Measurements from ENCODE around the gene TPM2. TPM values are rescaled to one million over a fixed set of nuclear protein-coding genes. Genes with fewer than 3 reads are reported as not detected.
A peak's percentile ranks its signal among the peaks of the same experiment; 100 is the strongest.

Gene TPM2
- total RNA-seq, 1 donor from 2014 or later, result 515 TPM

GRCh38 chr9:35682051-35682450 is 7.7 kb downstream of the TPM2 start:
- Mint-ChIP-seq H3K27ac (ENCODE audit: unreplicated experiment) (peak overlapping the region; percentile 48), H3K9me3 (ENCODE audit: unreplicated experiment) (no peaks in the 10 kb centered on the region), H3K36me3 (ENCODE audit: unreplicated experiment) (peaks cover 32% of the 10 kb centered on the region), H3K4me1 (ENCODE audit: unreplicated experiment) (peaks cover 80% of the 10 kb centered on the region), H3K27me3 (ENCODE audit: unreplicated experiment) (no peaks in the 10 kb centered on the region), H3K4me3 (ENCODE audit: unreplicated experiment) (no peak overlapping the region)
- no peak for TF ChIP-seq CTCF (IDR thresholded peaks at IDR 0.05)
- DNase-seq (ENCODE audit: extremely low spot score, unreplicated experiment), result no peak

GRCh38 chr9:35681341-35682002 is 8.3 kb downstream of the TPM2 start:
- H3K4me3 Mint-ChIP-seq (ENCODE audit: unreplicated experiment), result no peak overlapping the region
- no peaks in the 10 kb centered on the region for H3K27me3 Mint-ChIP-seq (ENCODE audit: unreplicated experiment)
- TF ChIP-seq CTCF (IDR thresholded peaks at IDR 0.05), result no peak
- H3K4me1 Mint-ChIP-seq (ENCODE audit: unreplicated experiment), result peaks cover 75% of the 10 kb centered on the region
- no peaks in the 10 kb centered on the region for H3K9me3 Mint-ChIP-seq (ENCODE audit: unreplicated experiment)
- H3K27ac Mint-ChIP-seq (ENCODE audit: unreplicated experiment), result peak overlapping the region; percentile 67
- no peak for DNase-seq (ENCODE audit: extremely low spot score, unreplicated experiment)
- peaks cover 32% of the 10 kb centered on the region for H3K36me3 Mint-ChIP-seq (ENCODE audit: unreplicated experiment)

GRCh38 chr9:35680331-35681105 is 9.2 kb downstream of the TPM2 start:
- Mint-ChIP-seq H3K4me1 (ENCODE audit: unreplicated experiment) (peaks cover 69% of the 10 kb centered on the region), H3K9me3 (ENCODE audit: unreplicated experiment) (no peaks in the 10 kb centered on the region), H3K4me3 (ENCODE audit: unreplicated experiment) (no peak overlapping the region), H3K27me3 (ENCODE audit: unreplicated experiment) (no peaks in the 10 kb centered on the region), H3K36me3 (ENCODE audit: unreplicated experiment) (peaks cover 26% of the 10 kb centered on the region), H3K27ac (ENCODE audit: unreplicated experiment) (peak overlapping the region; percentile 33)
- no peak for DNase-seq (ENCODE audit: extremely low spot score, unreplicated experiment)
- TF ChIP-seq CTCF (IDR thresholded peaks at IDR 0.05), result no peak

GRCh38 chr9:35679766-35680330 is 9.9 kb downstream of the TPM2 start:
- H3K27ac Mint-ChIP-seq (ENCODE audit: unreplicated experiment), result no peak overlapping the region
- H3K4me3 Mint-ChIP-seq (ENCODE audit: unreplicated experiment), result no peak overlapping the region
- no peaks in the 10 kb centered on the region for H3K9me3 Mint-ChIP-seq (ENCODE audit: unreplicated experiment)
- peaks cover 25% of the 10 kb centered on the region for H3K36me3 Mint-ChIP-seq (ENCODE audit: unreplicated experiment)
- peaks cover 66% of the 10 kb centered on the region for H3K4me1 Mint-ChIP-seq (ENCODE audit: unreplicated experiment)
- DNase-seq (ENCODE audit: extremely low spot score, unreplicated experiment), result no peak
- no peaks in the 10 kb centered on the region for H3K27me3 Mint-ChIP-seq (ENCODE audit: unreplicated experiment)
- no peak for TF ChIP-seq CTCF (IDR thresholded peaks at IDR 0.05)

GRCh38 chr9:35679091-35679490 is 10.6 kb downstream of the TPM2 start:
- Mint-ChIP-seq H3K4me3 (ENCODE audit: unreplicated experiment) (no peak overlapping the region), H3K36me3 (ENCODE audit: unreplicated experiment) (peaks cover 19% of the 10 kb centered on the region), H3K27ac (ENCODE audit: unreplicated experiment) (peak overlapping the region; percentile 52), H3K4me1 (ENCODE audit: unreplicated experiment) (peaks cover 62% of the 10 kb centered on the region), H3K9me3 (ENCODE audit: unreplicated experiment) (no peaks in the 10 kb centered on the region), H3K27me3 (ENCODE audit: unreplicated experiment) (no peaks in the 10 kb centered on the region)
- no peak for DNase-seq (ENCODE audit: extremely low spot score, unreplicated experiment)
- TF ChIP-seq CTCF (IDR thresholded peaks at IDR 0.05), result no peak

Data from osteocyte (in vitro differentiated cells).